Measurements from ENCODE around the gene SRP9.
A peak's percentile ranks its signal among the peaks of the same experiment; 100 is the strongest.
"Not testable (repeated sequence)": the region's sequence is repeated elsewhere in the genome, so short reads cannot be mapped to it uniquely, and the experiment has no call there.

Gene SRP9

DNA sequence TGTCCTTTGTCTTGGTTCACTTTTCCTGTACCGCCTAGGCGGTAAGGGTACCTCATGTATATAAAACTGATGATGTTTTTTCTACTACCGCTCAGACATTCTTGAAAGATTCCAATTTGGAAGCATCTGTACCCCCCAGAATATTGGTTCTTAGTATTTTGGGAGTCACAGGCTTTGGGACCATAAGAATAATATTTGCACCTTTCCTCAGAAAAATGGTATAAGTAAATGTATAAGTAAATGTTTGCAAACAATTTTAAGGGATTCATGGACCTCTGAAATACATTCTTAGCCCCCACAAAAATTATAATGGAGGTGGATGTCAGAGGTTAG is 677 bp downstream of the SRP9 start:
- no peak for DNase-seq

DNA sequence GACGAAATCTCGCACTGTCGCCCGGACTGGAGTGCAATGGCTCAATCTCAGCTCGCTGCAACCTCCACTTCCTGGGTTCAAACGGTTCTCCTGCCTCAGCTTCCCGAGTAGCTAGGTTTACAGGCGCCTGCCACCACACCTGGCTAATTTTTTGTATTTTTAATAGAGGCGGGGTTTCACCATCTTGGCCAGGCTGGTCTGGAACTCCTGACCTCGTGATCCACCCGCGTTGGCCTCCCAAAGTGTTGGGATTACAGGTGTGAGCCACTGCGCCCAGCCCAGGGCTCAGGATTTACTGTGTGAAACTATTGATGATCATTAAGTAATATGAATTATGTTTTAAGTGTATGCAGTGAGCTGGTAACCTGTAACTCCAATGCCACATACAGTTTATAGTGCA is 1.5 kb downstream of the SRP9 start:
- not testable (repeated sequence) for DNase-seq

DNA sequence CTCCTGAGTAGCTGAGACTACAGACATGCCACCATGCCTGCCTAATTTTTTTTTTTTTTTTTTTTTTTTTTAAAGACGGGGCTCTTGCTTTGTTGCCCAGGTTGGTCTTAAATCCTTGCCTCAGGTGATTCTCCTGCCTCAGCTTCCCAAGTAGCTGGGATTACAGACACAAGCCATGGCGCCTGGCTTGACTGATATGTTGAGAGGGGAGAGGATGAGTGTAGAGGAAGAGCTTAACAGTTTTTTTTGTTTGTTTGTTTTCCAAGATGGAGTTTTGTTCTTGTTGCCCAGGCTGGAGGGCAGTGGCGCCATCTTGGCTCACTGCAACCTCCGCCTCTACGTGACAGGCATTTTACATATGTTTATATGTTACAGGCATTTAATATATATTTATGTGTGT is 2.5 kb downstream of the SRP9 start:
- no peak for DNase-seq

DNA sequence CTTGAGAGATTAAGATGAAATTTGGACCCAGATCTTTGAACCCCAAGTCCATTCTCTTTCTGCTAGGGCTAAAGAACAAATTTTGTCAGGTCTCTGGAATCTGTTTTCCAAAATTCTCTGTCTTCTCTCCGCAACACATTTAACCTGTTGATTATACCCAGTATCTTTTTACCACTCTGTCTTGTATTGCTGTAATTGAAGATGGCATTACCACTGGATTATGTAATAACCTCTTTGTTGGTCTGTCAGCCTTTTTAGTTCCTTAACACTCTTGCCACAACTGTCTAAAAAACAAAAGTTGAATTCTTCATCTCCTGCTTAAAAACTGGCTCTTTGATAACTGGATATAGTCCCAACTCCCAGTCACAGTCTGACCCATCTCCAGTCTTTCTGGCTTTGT is 3.0 kb downstream of the SRP9 start:
- DNase-seq, result no peak

DNA sequence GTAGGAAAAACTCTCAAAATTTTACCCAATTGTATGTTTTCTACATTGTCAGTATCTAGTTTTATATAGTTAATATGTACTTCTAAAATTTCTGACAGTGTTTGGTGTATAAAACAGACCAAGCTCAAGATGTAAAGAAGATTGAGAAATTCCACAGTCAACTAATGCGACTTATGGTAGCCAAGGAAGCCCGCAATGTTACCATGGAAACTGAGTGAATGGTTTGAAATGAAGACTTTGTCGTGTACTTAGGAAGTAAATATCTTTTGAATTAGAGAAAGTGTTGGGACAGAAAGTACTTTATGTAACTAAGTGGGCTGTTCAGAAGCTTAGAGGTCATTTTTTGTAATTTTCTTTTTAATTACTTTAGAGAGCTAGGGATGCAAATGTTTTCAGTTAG is 11.5 kb downstream of the SRP9 start:
- DNase-seq, result not testable (repeated sequence)

DNA sequence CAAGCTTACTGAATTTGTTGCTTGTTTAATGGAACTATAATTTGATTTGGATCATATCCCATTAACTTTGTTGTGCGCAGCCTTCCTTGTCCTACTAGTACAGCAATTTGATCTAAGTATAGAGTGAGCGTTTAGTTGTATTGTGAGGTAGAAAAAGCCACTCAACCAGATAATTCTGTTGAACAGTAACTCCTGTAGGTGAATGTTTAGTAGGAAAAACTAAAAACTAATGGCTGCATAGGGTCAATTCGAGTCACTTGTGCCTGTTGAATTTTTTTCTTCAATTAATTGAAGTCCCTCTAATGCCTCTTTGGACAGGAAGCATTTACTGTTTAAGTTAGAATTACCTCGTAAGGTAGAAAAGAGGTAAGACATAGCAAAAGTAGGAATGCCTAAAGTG is 17.3 kb downstream of the SRP9 start:
- no peak for DNase-seq

DNA sequence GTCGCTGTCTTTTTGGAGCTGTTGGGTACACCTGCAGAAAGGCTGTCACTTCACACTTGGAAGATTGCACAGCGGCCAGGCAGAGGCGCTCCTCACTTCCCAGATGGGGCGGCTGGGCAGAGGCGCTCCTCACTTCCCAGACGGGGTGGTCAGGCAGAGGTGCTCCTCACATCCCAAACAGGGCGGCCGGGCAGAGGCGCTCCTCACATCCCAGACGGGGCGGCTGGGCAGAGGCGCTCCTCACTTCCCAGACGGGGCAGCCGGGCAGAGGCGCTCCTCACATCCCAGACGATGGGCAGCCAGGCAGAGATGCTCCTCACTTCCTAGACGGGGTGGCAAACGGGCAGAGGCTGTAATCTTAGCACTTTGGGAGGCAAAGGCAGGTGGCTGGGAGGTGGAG is 18.5 kb downstream of the SRP9 start:
- DNase-seq, result not testable (repeated sequence)

DNA sequence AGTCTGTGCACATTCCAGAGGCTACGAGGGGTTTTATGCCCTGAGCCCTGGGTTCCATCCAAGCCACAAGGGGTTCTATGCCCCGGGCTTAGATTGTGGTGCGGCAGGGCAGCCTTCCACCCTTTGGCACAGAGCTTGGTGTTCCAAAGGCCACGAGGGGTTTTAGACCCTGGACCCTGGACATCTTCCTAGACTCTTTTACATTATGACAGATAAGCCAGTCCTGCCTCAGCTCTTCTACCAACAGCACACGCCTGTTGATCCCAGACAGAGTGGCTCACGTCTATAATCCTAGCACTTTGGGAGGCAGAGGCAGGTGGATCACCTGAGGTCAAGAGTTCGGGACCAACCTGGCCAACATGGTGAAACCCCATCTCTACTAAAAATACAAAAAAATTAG is 23.5 kb downstream of the SRP9 start:
- DNase-seq, result not testable (repeated sequence)

DNA sequence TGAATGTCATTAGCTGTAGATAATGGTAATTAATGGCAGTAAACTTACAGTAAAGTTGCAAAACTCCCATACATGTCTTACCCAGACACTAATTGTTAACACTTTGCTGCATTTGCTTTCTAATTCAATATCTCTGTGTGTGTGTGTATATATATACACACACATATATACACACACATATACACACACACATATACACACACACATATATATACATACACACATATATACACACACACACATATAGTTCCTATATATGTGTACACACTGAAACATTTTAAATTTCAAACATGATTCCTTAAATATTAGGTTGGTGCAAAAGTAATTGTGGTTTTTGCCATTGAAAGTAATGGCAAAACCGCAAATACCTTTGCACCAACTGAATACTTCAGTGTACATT is 28.6 kb downstream of the SRP9 start:
- DNase-seq, result no peak

DNA sequence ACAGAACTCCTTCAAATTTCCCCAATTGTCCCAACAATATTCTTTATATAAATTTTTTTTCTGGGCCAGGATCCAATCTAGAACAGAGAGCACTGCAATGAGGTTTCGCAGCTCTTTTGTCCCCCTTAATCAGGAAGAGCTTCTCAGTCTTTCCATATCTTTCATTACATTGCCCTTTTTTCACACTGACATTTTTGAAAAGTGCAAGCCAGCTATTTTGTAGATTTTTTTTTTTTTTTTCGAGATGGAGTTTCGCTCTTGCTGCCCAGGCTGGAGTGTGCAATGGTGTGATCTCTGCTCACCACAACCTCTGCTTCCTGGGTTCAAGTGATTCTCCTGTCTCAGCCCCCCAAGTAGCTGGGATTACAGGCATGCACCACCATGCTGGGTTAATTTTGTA is 29.1 kb downstream of the SRP9 start:
- not testable (repeated sequence) for DNase-seq

DNA sequence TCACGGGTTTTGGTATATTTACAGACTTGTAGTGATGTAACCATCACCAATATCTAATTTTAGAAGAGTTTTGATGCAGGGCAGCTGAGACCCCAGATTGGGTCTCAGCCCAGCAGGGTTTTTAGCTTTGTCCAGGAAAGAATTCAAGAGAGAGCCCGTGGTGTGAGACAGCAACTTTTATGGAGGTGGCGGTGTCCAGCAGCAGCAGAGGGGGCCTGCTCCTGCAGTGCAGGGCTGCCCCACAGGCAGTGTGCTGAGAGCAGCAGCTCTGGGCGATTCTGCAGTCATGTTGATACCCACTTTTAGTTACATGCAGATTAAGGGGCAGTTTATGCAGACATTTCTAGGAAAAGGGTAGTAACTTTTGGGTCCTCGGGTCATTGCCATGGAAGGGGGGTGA is 30.5 kb downstream of the SRP9 start:
- no peak for DNase-seq

DNA sequence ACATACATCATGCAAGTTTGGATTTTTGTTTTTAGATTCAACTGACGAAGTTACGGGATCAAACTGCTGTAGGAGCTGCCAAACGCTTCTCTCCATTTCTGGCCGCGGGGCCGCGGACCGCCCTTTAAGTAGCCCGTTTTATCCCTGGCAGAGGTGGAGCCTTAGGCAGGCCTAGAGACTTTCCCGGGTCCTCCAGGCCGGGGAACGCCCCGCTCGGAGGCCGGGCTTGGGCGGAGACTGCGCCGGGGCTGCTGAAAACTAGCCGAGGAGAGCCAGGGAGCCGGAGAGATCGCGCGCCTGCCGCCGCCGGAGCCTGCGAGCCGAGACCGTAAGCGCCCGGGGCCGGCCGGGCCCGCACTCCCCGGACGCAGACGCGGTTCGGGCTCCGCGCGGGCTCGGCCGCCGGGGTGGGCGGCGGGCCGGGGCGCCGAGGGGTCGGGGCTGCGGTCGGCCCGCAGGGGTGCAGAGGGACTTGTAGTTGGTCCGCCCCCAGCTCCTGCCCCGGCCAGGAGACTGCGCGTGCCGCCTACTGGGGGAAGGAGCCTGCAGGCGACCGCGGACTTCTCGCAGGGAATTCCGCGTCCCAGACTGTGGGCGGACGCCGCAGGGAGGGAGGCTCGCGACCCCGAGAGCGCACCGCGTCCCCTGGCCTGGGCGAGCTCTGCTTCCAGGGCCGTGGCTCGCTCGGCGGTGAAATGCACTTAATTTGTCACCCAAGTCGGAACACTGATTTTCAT is 32.4 kb downstream of the SRP9 start, which contains the start of gene EPHX1:
EPHX1 (plus strand) TSS at position 283 of the 737 bp plus-strand sequence. CDS start 18,606 bp downstream, outside the sequence.
- DNase-seq, result peak; percentile 91

DNA sequence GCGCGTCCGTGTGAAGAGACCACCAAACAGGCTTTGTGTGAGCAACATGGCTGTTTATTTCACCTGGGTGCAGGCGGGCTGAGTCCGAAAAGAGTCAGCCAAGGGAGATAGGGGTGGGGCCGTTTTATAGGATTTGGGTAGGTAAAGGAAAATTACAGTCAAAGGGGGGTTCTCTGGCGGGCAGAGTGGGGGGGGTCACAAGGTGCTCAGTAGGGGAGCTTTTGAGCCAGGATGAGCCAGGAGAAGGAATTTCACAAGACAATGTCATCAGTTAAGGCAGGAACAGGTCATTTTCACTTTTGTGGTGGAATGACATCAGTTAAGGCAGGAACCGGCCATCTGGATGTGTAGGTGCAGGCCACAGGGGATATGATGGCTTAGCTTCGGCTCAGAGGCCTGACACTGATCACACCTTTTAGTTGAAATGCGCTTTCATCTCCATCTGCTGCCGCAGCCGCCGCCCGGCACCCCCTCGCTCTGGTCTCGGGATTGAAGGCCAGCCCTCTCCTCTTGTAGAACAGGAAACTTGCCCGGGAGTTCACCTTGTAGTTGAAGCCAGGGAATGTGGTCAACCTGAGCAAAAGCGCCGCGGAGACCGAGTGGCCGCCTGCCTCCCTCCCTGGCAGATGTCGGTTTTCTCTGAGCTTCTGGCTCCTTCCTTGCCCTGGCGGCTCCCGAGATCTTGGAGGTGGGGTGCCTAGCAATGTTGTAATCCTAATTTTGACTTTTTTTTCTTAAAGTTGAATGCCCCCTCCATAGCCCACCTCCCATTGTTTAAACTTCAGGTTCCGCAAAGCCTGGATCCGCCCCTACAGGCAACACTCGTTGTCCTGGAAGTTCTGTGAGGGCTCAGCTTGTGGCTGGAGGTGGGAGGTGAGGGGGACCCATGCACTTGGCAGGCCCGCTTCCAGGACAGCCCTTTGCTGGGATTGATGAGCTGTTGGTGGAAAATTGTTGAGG is 33.2 kb downstream of the SRP9 start:
- not testable (repeated sequence) for DNase-seq

DNA sequence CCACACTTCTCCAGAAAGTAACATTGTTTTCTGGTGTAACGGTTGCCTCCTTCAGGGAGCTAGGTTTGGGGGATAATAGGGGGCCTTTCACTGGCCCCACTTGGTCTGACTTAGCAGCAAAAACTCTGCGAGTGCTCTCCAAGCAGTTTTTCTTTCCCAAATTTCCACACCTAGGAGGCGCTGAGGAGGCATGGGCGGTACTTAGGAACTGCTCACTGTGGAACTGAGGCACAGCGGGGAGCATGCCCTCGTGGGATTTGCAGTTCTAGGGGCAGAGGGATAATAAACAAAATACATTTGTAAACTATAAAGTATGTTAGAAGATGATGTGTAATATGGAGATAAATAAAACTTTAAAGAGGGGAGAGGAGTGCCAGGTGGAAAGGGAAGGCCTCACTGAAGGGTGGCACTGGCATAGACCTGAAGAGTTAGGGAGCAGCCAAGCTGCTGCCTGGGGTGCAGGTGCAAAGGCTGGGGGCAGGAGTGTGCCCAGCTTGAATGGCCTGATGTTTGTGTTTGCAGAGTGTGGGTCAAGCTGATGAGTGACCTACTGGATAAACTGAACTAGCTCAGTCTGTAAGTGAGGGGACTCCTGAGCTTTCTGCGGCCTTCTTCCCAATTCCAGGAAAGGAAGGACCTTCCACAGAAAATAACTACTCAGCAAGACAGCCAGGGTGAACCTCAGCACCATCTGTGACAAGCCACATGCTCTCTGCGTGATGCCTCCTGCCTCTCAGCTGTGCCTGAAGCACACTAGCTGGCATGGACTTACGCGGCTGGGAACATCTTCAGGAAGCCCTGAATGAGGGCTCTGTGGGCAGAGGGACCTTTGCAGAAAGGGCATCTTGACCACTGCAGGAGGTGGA is 34.2 kb downstream of the SRP9 start:
- DNase-seq, result no peak

DNA sequence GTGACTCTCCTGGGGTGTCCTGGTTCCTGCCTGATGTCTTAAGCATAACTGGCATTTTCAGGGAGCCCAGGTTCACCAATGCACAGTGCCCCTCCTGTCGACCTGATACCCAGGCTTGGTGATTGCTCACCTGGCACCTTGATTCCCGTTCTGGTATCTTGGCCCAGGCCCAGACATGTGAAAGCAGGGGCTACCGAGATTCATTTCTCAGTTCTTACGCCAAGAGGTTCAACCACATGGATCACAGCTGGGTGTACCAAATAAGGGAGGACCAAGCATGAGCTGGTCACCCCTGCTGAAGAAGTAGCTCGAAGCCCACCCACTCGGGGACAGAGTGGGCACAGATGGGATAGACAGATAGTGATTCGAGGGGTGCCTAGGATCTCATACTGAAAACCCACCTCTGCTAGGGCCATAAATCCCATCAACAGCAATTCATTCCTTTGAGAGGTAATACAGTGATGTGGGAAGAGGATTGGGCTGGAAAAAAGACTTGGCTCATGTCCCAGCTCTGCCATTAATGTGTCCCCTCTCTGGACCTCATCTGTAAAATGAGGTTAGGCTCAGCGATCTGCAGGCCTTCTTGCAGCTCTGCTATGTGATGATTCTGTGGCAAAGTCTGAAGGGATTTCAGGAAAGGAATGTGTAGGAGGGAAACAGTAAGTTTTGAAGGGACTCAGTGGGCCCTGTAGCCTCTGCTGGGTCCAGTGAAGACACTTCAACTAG is 35.0 kb downstream of the SRP9 start:
- DNase-seq, result no peak

DNA sequence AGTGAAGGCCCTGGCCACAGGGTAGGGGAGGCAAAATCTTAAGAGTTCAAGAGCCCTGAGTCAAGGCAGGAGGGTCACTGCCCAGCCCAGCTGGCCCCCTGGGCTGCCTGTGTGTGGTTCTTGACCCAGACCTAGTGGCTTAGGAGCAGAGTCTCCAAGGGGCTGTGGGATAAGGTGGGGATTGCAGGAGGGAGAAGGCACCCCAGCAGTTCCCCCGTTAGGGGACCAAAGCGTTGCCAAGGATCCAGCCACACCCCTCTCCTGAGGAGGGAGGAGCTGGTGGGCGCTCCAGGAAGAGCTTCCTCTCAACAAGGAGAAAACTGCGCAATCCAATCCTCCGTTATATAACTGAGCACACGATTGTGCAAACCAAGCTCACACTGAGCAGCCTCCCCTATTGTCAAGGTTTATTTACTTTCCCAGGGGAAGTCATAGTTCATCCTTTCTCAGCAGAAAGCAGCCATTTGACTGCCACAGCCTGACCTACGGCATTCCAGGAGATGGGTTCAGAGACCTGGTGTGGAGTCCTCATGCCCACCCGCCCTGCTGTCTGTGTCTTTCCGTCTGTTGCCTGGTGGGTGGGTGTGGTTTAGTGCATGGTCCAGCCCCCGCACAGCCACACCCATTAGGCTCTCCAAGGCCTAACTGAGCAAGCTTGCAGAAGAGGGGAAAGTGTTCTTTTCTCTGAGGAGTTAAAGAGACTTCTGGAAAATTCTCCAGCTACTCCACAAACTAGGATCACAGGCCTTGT is 35.8 kb downstream of the SRP9 start:
- DNase-seq, result no peak

DNA sequence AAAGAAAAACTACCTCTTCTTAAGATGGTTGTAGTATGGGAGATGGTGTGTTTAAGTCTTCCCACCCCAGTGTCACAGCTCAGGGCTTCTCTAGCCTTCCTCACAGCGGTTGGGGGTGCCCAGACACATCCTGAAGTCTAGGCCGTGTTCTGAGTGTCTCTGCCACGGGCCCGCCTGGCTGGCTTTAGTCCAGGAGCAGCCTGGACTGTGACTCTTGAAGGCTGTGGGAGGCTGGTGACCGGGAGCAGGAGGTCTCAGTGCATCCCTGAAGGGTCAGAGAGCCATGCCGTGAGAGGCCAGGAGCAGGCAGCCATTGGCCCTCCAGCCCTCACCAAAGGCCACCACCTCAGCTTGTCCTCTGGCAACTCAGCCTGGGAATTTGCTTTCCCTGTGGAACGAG is 36.8 kb downstream of the SRP9 start:
- no peak for DNase-seq

DNA sequence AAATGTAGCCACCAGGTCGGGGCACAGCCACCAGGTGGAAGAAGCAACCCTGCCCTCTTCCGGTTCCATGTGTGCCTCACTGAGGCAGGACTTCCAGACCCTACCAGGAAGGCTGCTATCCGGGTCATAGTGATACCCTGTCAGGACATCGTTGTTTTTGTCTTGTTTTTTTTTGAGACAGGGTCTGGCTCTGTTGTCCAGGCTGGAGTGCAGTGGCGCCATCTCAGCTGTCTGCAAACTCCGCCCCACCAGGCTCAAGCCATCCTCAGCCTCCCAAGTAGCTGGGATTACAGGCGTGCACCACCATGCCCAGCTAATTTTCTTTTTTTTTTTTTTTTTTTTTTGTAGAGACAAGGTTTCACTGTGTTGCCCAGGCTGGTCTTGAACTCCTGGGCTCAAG is 37.5 kb downstream of the SRP9 start:
- not testable (repeated sequence) for DNase-seq

DNA sequence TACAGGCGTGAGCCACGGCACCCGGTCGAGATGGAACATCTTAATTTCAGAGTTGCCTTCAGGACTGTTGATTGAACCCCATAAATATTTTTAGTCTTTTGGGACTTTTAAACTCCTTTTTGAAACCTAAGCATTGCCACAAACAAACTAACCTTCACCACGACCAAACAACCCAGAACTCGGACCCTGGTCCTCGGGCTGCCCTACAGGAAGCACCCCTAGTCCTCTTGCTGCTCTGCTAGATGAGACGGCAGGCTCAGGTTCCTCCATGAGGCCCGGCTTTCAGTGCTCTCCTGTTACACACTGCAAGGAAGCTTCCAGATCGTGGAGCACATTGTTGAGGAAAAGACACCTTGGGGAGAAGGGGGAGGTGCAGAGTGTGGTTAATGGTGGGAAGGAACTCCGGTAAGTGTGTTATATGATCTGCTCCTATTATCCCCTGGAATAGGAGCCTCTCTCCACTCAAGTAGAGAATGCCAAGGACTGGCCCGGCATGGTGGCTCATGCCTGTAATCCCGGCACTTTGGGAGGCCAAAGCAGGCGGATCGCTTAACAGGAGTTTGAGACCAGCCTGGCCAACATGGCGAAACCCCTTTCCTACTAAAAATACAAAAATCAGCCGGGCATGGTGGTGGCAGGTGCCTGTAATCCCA is 38.0 kb downstream of the SRP9 start:
- DNase-seq, result no peak

DNA sequence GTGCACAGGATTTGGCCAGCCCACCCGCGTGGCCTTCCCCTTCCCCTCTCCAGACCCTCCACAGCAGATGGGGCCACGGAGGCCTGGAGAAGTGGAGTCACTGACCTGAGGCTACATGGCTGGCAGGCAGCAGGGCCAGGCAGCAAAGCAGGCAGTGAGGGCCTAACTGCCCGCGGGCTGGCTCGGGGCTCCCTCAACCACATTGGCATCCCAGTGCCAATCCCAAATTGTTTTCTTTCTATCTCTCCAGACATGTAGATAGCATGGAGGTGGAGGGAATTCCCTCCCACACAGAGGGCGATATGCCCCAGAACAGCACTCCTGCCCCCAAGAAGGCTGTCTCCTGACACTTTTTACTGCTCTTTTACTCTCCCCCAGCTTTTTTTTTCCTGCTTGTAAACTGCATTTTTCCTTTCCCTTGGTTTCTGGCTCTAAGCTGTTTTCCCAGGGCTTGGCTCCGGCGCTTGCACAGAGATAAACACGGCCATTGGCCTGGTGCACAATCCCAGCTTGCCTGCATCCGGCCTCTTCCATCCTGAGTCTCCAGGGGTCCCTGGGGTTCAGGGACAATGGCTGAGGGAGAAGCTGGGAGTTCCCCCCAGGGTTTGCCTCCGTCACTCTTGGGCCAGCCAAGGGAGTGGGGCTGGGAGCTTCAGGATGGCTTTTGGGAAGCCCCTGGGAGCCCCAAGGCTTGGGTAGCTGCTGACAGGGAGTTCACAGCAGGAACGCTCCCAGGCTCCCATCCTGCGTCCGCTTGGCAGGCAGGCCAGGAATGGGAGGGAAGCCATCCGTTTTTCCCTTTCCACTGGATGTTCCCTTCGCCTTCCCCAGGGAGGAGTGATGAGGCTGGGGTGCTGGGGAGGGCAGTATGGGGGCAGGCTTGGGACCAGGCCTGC is 39.3 kb downstream of the SRP9 start:
- DNase-seq, result no peak
